HG02642 (cell line): ENCODE results near the gene ABT1.
A peak's percentile ranks its signal among the peaks of the same experiment; 100 is the strongest.
"Not testable (repeated sequence)": the region's sequence is repeated elsewhere in the genome, so short reads cannot be mapped to it uniquely, and the experiment has no call there.

Experiments
- ATAC-seq: cut with Tn5 transposase; IDR thresholded peaks from one replicate; pipeline ENCODE4 v1.9.1; 2021; ENCODE audit warnings: mild to moderate bottlenecking; ENCODE audit not compliant: unreplicated experiment, poor library complexity

Gene ABT1

GRCh38 chr6:26596579-26597388 is at the start of gene ABT1:
Gene ABT1 (plus strand): TSS chr6:26596953. CDS start chr6:26596983, 30 bp downstream.
- peak; percentile 88 for ATAC-seq

- ATAC-seq, result not testable (repeated sequence)
Measured at GRCh38 chr6:26547363-26547762, 49.4 kb upstream of the ABT1 start.

DNA sequence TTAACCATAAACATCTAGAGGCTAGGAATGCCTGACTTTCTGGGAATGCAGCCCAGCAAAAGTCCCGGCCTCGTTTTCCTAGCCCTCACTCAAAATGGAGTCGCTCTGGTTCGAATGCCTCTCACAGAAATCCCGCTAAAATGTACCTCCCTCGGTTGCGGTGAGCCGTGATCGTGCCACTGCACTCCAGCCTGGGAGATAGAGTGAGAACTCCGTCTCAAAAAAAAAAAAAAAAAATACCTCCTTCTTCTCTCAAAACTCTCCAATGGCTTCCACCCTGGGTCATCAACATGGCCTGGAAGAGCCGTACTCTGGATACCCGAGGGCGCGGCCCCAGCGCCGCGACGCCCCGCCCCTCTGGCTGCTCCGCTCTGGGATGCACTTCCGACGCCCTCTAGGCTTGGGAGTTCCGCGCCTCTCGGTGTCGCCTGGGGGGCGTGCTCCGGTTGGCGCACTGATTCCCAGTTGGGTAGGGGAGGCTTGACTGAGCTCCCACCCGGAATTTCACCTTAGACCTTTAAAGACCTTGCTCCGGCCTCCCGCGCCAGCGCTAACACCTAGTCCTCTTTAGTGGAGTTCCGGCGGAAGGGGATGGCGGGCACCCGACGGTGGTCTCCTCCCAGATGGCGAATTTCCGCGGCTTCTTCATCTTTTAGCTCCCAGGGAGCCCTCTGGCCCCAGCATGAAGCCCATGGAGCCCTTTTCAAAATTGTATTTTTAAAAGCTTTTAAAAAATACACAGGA is 46.3 kb upstream of the ABT1 start:
- ATAC-seq, result peak; percentile 37

DNA sequence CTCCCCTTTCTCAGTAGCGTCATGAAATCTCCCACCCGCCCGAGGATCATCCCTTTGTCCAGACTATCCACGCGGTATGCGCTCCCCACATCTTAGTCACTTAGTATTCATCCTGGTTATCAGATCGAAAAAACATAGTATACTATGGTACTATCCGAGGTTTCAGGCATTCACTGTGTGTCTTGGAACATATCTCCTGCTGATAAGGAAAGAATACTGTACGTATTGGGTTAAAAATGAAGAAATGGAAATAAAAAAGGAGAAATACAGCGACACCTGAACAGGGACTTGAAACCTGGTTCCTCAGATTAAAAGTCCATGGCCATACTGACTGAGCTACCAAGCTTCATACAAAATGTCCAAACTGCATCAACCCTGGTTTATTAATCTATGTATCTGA is 44.5 kb upstream of the ABT1 start:
- no peak for ATAC-seq

GRCh38 chr6:26552640-26553188 is 44.0 kb upstream of the ABT1 start:
- ATAC-seq, result no peak

DNA sequence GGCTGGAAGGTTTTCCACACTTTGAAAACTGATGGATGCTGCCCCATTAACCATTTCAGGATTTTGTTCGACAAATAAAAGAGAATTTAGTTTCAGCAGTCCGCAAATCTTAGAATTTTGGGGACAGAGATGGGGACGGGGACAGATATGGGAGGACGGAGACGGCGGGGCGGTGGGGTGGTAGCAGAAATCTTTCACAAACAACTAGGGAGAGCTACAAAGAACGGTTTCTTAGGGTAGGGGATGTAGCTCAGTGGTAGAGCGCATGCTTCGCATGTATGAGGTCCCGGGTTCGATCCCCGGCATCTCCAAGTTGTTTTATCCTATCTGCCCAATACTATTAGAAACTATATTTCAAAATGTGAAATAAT is 43.5 kb upstream of the ABT1 start:
- ATAC-seq, result peak; percentile 44

GRCh38 chr6:26553635-26554446 is 42.9 kb upstream of the ABT1 start:
- peak; percentile 42 for ATAC-seq

DNA sequence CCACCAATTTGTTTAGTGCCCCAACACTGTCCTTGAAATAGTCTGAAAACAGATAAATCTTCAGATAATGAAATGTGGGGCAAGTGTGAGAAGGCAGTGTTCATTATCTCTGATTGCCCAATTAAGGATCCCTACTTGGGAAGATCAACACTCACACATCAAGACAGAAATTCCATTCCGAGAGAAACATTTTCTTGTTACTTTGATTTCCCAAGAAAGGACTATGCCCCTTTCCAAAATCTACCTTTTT is 42.4 kb upstream of the ABT1 start:
- no peak for ATAC-seq

DNA sequence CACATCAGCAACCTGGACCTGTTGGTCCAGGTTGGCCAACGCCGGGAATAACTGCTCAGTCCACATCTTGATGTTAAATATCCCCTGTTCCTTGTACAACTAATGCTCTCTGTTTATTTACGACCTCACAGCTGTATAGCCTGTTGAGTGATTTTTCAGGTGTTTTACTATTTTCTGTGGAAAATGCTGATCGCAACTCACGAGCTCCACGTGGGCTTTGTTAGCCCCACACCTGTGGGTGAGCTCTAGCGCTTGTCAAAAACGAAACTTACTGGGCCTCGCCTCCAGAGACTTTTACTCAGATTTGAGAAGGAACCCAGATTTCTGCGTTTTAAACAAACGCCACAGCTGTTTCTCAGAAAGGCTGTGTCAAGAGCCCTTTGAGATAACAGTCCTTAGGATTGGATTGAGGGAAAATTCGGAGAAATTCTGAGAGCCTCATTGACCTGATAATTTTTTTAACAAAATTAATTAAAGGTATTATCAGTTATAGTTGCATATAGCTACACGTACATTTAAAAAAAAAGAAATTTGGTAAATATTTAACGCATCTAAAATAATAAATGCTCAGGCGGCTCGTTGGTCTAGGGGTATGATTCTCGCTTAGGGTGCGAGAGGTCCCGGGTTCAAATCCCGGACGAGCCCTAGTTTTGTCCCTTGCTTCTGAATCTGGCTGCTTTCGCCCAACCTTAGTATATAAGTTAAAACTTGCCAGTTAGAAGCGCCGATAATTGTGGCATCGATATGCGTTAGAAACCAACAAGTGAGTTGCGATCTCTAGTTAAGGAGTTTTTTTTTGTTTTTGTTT is 41.9 kb upstream of the ABT1 start:
- ATAC-seq, result no peak

- ATAC-seq, result no peak
Measured at GRCh38 chr6:26555505-26556262, 41.1 kb upstream of the ABT1 start.

- no peak for ATAC-seq
Measured at GRCh38 chr6:26556263-26557070, 40.3 kb upstream of the ABT1 start.

DNA sequence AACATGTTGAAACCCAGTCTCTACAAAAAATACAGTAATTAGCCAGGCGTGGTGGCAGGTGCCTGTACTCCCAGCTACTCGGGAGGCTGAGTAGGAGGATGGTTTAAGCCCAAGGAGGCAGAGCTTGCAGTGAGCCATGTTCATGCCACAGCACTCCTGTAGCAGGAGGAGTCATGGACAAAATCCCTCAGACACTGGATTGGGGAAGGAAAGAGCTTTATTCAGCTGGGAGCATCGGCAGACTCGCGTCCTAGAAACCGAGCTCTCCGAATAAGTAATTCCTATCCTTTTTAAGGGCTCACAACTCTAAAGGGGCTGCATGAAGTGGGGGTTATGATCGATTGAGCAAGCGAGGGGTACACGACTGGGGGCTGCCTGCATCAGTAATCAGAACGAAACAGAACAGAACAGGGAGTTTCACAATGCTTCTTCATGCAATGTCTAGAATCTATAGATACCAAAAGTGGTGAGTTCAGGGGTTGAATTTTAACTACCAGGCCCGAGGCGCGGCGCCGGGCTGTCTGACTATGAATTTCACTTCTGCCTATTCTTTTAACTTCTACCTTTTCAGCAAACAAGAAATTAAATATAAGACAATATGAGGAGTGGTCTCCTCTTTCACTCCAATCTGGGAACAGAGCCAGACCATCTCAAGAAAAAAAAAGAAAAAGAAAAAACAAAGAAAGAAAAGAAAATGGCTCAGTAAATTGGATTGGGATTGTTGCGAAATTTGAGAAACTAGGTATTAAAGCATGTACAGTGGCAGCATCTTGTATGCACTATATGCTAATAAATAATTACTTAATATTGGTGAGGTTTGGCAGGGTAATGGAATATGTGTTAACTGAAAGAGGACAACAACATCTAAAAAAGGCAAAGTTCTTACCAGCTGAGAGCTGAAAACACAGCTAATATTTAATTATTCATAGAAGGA is 35.0 kb upstream of the ABT1 start:
- no peak for ATAC-seq

GRCh38 chr6:26563488-26563887 is 33.3 kb upstream of the ABT1 start:
- ATAC-seq, result no peak

DNA sequence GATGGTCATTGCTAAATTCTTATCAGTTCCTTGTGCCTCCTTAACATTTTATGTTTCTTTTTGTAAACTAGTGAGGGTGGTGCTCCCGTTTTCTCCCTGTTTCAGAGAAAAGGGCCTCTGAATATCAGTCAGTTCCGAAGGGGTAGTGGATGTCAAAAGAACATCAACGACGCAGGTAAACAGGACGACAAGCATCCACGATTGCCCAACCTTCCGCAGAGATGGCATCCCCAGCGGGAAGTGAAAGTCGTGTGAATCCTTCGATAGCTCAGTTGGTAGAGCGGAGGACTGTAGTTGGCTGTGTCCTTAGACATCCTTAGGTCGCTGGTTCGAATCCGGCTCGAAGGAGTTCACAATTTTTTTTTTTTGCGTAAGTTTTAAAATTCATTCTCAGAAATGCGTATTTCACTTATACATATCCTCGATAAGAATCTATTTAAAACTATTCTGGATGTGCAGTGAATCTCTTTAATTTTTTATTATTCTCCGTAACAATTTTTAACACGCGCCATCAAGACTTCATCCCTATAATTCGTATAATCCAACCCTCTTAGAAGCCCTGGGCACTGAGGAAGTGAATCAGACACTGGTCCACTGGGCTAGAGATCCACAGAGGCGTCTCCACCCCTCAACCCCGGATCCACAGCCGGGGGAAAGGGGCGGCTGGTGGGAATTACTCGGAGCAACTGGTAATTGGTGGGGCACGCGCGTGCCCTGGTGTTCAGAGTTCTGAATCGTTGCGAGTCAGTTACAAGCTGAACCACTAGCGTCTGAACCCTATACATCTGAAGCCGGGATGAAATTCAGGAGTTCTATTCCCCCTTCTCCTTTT is 27.9 kb upstream of the ABT1 start:
- peak; percentile 77 for ATAC-seq

DNA sequence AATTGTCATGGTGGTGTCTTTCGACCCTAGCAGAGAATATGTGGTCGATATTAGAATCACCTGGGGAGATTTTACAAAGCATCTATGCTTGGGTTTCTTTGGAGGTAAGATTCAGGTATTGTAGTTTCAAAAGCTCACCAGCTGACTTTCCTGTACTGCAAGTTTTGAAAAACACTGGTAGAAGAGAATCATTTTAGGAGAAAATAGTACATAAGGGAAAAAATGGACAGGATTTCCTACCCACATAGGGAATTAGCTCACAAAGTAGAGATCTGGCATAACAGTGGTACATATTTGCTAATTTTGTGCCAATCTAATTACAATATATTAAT is 27.4 kb upstream of the ABT1 start:
- ATAC-seq, result no peak

DNA sequence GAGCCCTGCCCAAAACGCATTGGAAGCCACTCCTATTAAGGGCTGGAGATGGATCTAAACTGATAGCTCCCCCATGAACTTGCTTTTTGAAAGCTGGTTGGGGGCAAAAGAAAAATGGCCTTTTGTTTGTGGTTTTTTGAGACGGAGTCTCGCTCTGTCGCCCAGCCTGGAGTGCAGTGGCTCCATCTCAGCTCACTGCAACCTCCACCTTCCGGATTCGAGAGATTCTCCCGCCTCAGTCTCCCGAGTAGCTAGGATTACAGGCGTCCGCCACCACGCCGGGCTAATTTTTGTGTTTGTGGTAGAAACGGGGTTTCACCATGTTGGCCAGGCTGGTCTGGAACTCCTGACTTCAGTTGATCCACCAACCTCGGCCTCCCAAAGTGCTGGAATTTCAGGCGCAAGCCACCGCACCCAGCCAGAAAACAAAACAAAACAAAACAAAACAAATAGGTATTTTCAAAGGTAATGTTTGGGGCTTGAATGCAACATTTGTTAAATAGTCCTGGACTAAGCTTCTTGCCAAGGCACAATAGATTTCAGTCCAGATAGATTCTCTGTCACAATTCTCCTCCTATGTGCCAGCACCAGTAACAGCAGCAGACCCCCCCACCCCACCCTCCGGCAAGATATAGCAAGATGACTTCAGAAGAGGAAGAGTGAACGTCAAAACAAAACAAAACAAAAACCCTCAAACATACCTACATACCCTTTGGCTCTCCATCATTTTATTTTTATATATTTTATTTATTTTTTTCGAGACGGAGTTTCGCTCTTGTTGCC is 26.5 kb upstream of the ABT1 start:
- no peak for ATAC-seq
